GM12892 (cell line): ENCODE measurements around the gene FANCC.

Experiments
- POLR2A ChIP-seq: IDR thresholded peaks from 2 replicates; pipeline ENCODE4 v1.6.1; 2011; ENCODE audit warnings: low read depth, low read length, control low read depth
- POLR2AphosphoS5 ChIP-seq: IDR thresholded peaks from 2 replicates; pipeline ENCODE4 v1.6.1; 2011; ENCODE audit warnings: low read depth, low read length, control low read depth
- TAF1 ChIP-seq: IDR thresholded peaks from 2 replicates; pipeline ENCODE4 v1.6.1; 2011; ENCODE audit warnings: low read depth, mild to moderate bottlenecking, control low read depth, low read length, borderline replicate concordance

DNA sequence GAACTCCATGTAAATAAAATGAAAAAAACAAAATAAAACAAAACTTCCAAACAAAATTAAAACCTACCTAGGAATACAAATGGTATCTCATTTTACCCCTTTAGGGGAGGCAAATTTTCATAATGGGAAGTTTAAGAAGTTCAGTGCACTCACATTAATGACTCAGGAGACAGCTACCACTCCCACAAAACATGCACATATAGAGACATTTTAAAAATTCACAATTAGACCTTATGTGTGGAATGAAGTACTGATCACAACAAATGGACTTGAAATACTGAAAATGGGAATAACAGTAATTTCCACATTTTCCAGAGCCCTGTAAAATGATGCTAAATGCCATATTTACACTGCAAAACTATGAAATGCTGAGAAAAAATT lies 91.8 kb downstream of the FANCC start:
- TF ChIP-seq POLR2A (no peak), POLR2AphosphoS5 (no peak), TAF1 (no peak)
